ENCODE results near the gene ACTL9.

ACTL9 gene

GRCh38 chr19:8680676-8681344, 17.8 kb downstream of the ACTL9 start:
- ATAC-seq (ENCODE audit: low read depth) (no peak), DNase-seq (ENCODE audit: low spot score) (no peak)
- no peaks in the 10 kb centered on the region for H3K9me3 ChIP-seq (ENCODE audit: severe bottlenecking)
- H3K27me3 ChIP-seq (ENCODE audit: insufficient read depth, poor library complexity, severe bottlenecking), result no peaks in the 10 kb centered on the region
- H3K27ac ChIP-seq (ENCODE audit: poor library complexity, severe bottlenecking), result no peak overlapping the region
- no peaks in the 10 kb centered on the region for H3K36me3 ChIP-seq (ENCODE audit: low read depth)
- H3K4me1 ChIP-seq (ENCODE audit: insufficient read depth, poor library complexity, severe bottlenecking), result no peaks in the 10 kb centered on the region
- no peak for TF ChIP-seq CTCF (IDR thresholded peaks at IDR 0.05; ENCODE audit: poor library complexity, severe bottlenecking)
- no peak overlapping the region for H3K4me3 ChIP-seq (ENCODE audit: severe bottlenecking)

DNA sequence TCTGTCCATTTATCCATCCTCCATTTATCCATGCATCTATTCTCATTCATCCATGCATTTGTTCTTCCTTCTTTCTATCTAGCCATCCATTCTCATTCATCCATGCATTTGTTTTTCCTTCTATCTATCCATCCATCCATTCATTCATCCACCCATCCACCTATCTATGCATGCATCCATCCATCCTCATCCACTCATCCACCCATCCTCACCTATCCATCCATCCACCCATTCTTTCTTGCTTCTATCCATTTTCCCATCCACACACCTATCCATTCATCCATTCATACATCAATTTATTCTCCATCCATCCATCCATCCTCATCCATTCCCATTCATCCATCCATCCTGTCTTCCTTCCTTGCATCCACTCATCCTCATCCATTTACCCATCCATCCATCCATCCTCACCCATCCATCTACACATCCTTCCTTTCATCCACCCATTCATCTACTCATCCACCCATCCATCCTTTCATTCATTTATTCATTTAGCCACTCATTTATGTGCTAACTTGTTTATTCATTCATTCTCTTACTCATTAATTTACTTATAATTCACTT, 20.3 kb downstream of the ACTL9 start:
- no peak for TF ChIP-seq CTCF (IDR thresholded peaks at IDR 0.05; ENCODE audit: poor library complexity, severe bottlenecking)
- no peaks in the 10 kb centered on the region for H3K9me3 ChIP-seq (ENCODE audit: severe bottlenecking)
- ATAC-seq (ENCODE audit: low read depth), result no peak

GRCh38 chr19:8675066-8675465, 23.5 kb downstream of the ACTL9 start:
- H3K27ac ChIP-seq (ENCODE audit: poor library complexity, severe bottlenecking), result no peak overlapping the region
- no peak for TF ChIP-seq CTCF (IDR thresholded peaks at IDR 0.05; ENCODE audit: poor library complexity, severe bottlenecking)
- no peaks in the 10 kb centered on the region for H3K4me1 ChIP-seq (ENCODE audit: insufficient read depth, poor library complexity, severe bottlenecking)
- no peaks in the 10 kb centered on the region for H3K36me3 ChIP-seq (ENCODE audit: low read depth)
- no peak overlapping the region for H3K4me3 ChIP-seq (ENCODE audit: severe bottlenecking)
- ATAC-seq (ENCODE audit: low read depth) (no peak), DNase-seq (ENCODE audit: low spot score) (no peak)
- H3K27me3 ChIP-seq (ENCODE audit: insufficient read depth, poor library complexity, severe bottlenecking), result no peaks in the 10 kb centered on the region
- no peaks in the 10 kb centered on the region for H3K9me3 ChIP-seq (ENCODE audit: severe bottlenecking)

More for the DNA sequence above, 20.3 kb downstream of the ACTL9 start:
- no peak overlapping the region for H3K4me3 ChIP-seq (ENCODE audit: severe bottlenecking)
- H3K4me1 ChIP-seq (ENCODE audit: insufficient read depth, poor library complexity, severe bottlenecking), result no peaks in the 10 kb centered on the region
- no peaks in the 10 kb centered on the region for H3K27me3 ChIP-seq (ENCODE audit: insufficient read depth, poor library complexity, severe bottlenecking)
- no peak overlapping the region for H3K27ac ChIP-seq (ENCODE audit: poor library complexity, severe bottlenecking)
- no peak for DNase-seq (ENCODE audit: low spot score)
- H3K36me3 ChIP-seq (ENCODE audit: low read depth), result no peaks in the 10 kb centered on the region

DNA sequence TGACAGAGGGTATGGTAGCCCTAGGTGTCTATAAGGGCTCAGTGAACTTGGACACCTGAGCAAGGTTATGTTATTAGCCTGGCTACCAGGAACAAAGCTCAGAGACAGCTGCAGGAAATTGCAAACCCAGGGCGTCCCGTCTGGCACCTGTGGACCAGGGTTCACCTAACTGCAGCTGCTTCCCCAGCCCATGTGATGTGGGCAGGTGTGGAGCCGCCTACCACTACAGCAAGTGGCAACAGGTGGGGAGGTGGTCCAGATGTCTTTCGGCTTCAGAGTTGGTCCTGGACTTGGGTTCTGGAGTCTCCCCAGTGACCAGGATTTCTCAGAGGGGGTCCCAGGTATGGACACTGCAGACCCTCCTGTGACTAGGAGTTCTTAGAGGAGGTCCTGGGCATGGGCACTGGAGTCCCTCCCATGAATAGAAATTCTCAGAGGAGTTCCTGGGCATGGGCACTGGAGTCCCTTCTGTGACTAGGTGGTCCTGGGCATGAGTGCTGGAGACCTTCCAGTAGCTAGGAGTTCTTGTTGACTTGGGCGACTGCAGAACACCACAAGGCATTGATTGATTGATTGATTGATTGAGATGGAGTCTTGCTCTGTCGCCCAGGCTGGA, 25.2 kb downstream of the ACTL9 start:
- no peak overlapping the region for H3K4me3 ChIP-seq (ENCODE audit: severe bottlenecking)

More for the DNA sequence above, 25.2 kb downstream of the ACTL9 start:
- DNase-seq (ENCODE audit: low spot score), result no peak
- no peaks in the 10 kb centered on the region for H3K36me3 ChIP-seq (ENCODE audit: low read depth)
- no peaks in the 10 kb centered on the region for H3K4me1 ChIP-seq (ENCODE audit: insufficient read depth, poor library complexity, severe bottlenecking)
- no peak for TF ChIP-seq CTCF (IDR thresholded peaks at IDR 0.05; ENCODE audit: poor library complexity, severe bottlenecking)
- no peaks in the 10 kb centered on the region for H3K9me3 ChIP-seq (ENCODE audit: severe bottlenecking)
- no peaks in the 10 kb centered on the region for H3K27me3 ChIP-seq (ENCODE audit: insufficient read depth, poor library complexity, severe bottlenecking)
- H3K27ac ChIP-seq (ENCODE audit: poor library complexity, severe bottlenecking), result no peak overlapping the region
- ATAC-seq (ENCODE audit: low read depth), result no peak

Measured in RWPE2 (cell line).